HG02571 (cell line): ENCODE measurements around the gene LPO.
A peak's percentile ranks its signal among the peaks of the same experiment; 100 is the strongest.

Source experiments
- ATAC-seq: cut with Tn5 transposase; IDR thresholded peaks from one replicate; pipeline ENCODE4 v1.9.1; 2021; ENCODE audit warnings: mild to moderate bottlenecking, moderate library complexity; ENCODE audit not compliant: unreplicated experiment

Gene LPO

DNA sequence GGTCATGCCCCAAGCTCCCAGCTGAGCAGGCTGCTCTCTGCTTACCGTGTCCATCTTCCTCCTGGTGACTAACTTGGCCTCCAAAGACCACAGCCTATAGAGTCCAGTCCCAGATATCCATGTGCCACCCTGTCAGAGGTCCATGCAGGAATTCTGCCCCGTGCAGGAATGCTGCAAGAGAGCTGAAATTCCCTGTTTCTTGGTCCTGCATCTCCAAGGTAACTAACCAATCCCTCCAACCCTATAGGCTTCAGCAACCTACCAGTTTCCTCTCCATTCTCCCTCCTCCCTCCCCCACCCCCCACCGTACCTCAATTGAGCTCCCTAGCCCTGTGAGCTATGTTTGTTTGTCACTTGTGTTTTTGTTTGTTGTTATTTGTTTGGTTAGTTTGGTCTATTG is 9.7 kb upstream of the LPO start:
- no peak for ATAC-seq

DNA sequence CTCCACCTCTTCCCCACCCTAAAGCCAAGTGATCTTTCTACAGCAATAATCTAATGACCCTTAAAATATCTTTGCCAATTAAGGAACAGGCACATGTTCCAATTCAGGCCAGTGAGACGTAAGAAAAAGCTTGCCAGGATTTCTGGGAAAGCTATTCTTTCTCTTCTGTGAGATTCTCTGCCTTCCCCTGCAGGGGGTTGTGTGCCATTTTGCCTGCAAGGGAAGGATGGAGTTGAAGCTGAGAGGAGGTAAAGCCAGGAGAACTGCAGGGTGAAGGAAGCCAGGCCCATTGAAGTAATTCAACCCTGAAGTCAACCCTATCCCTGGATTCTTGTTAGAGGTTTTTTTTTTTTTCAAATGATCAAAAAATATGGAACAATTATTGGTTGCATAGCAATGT is 9.0 kb upstream of the LPO start:
- ATAC-seq = no peak

DNA sequence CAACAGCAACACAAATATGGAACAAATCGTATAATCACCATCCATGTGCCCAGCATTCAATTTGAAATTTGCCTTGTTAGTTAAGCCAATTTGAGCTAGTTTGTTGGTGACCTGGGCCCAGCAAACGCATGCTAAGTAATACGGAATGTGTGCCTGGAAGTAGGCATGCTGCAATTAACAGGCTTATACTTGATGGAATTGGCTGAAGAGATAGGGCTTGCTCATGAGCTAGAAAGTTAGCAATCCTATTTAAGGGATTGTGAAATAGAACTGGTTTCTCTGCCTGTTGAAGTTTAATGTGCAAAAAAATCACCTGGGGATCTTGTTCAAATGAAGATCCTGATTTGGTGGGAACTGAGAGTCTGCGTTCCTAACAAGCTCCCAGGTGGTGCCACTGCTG is 8.5 kb upstream of the LPO start:
- no peak for ATAC-seq

DNA sequence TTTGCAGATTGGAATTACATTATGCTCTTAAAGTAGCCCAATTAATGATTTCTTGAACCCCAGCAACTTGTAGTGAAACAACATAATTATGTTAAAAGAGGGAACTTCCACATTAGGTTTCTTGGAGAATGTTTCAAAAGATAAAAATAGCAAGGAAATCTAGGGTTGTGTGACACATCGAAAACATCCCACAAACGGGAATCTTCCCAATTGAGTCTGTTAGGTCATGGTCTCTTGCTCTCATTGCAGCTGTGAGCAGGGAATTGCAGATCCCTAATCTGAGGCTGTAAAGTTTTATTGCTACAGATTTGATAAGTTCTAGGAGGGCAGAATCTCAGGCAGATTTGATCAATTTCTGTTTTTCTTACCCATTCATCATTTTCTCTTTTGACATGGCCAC is 6.7 kb upstream of the LPO start:
- ATAC-seq = no peak

DNA sequence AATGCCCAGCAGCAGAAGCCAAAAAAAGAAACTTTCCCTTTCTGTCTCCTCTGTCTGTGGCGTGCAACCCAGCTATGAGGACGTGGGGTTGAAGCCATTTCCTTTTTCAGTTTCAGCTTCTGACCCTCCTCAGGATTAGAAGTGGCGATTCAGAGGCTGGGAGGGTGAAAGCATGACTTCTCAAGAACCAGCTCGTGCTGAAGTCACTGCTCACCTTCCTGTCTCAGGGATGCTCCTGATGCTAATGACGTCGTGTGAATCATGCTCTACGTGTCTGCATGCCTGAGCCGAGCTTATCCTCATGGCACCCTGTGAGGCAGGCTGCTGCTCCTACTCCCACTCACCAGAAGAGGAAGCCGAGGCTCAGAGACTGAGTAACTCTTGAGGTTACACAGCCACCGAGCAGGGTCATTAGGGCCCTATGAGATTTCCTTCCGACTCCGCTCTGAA is 5.7 kb upstream of the LPO start:
- ATAC-seq = peak; percentile 57

DNA sequence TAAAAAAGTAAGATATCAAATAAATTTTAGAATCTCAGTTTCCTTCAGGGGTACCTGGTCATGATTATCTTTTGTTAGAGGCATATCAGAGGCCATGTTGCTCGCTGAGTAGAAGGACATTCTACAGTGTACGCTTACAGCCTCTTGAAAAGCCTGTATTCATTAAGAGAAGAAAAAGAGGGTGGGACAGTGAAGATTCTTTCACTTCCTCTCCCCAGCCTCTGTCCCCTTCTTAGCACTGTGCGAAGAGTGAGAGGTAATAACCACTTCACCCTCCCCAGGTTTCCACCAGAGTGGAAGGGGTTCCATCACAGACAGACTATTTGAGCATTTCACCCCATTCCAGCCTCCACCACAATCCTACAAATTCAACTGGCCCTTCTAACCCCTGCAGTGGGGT is 4.8 kb upstream of the LPO start:
- ATAC-seq = no peak

DNA sequence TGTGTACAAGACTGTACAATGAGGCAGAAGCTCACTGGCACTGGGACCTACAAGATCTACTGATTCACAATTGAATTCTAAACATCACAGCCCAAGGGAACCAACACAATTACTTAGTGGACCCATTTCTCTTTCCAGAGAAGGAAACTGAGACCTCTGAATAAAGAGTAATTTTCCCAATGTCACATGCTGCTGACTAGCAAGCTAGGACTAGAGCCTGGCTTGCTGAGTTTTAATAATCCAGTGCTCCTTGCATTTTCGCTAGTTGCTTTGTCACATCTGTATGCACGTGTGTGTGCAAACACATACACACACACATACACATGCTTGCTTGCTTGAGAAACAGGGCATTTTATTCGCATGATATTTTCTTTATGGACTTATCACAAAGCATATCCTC is 3.9 kb upstream of the LPO start:
- ATAC-seq = no peak

DNA sequence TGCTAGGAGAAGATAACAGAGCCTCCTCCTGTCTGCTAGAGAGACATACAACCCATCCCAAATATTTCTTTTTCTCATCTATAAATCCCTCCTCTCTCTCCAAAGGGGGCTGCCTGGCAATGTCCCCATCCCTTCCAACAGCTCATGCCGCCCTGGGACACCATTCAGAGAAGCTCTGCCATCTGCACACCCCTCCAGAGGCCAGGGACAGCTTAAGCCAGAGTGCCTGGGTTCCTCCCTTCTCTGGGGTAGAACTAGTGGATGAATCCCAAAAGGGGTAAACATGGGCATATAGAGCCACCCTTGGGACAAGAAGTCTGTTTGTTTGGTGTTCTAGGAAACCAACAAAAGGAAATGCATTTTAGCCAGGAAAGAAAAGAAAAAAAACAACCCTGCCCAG is 2.6 kb upstream of the LPO start:
- ATAC-seq = no peak

DNA sequence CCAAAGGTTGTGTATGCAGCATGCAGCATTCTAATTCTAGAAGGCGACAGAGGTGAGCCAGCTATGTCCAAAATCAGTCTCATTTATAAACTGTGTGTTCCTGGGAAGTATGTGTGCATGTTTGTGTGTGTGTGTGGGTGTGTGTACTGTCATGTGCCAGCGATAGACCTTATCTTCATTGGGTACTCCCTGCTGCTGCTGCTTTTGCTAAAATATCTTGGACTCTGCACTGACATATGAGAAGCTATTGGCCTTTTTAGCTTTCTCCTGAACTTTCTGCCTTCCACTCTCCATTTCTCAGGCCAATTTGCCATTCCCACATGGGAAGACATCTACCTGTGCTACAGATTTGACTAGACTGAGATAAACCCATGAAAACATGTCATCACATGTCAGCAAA is 2.0 kb upstream of the LPO start:
- ATAC-seq = no peak

DNA sequence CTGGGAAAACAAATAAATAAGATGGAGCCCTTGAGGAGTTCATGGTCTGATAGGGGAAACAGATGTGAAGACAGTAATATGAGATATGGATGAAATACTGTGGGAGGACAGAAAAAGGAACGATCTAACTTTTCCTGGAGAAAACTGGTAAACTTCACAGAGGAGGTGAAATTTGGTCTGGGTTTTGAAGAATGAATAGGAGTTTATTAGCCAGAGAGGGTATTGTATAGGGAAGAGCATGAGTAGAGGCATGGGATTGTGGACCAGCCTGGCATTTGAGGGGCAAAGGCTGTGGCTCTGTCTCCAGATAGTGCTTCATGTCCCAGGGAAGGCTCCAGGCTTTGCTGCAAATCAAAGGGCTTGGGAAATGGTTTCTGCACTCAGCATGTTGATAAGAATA is 1.6 kb downstream of the LPO start:
- no peak for ATAC-seq

DNA sequence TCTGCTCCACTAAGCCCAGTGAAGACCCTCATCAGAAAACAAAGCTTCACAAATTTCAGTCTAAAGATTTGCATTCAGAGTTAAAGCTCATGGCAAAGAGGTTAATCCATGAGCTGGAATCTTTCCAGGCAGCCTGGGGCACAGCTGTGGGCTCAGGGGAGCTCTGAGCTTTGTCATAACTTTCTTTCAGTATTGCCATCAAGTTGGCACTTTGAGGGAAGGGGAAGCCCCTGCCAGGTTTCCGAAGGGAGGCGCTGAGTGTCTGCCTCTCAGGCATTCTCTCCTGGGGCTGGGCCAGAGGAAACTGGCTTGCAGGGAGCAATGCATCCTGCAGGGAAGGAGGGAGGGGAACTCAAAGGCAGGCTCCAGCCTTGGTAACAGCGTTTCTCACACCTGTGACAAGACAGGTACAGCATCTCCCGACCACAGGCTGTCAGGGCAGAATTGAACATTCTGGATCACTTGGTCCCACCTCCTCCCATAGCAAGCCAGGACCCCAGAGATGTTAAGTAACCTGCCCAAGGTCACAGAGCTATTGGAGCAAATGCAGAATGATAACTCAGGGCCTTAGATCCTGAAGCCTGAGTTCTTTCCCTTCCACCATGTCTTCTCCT is 3.9 kb downstream of the LPO start:
- no peak for ATAC-seq

DNA sequence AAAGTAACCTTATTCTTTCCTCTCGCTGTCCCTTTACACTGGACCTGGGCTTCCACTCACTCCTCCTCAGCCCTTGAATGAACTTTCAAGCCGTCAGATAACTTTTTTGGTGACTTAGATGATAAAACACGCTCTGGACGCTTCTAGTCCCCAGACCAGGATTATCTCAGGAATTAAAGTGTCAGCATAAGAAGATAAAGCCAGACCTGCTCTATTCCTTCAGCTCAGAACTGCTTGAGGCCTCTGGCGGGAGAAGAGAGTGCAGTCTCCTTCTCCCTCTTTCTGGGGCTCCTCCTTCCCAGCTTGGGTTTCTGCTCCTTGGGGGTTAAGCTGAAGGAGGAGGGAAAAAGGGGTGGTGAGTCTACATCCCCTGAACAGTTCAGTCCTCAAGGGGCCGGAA is 6.6 kb downstream of the LPO start:
- no peak for ATAC-seq

DNA sequence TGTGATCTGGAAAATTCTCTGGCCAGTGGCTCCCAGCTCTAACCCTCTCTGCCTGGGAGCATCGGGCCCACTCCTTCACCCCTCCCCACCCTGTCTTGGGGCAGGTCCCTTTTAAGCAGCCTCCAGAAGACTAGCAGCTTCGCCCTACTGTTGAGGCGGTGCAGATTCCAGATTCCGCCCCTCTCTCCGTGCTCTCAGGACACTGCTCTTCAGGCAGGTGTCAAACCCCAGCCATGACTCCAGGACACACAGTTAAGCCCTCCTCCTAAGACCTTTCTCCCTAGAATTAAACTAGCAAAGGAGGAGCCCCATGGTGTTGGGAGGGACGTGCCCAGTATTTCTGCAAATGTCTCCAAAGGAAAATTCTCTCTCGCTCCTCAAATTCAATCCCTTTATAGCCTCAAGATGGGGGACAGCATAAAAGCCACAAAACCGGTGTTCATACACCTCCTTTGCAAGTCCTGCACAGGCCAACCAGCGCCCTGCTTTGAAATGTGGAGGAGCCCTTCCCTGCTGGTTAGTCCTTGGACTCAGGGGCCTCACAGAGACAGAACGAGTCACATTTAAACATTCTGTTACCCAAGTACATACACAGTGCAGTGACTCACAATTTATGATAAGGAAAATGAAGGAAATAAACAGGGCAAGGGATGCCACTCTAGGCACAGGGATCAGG is 7.2 kb downstream of the LPO start:
- ATAC-seq = no peak

DNA sequence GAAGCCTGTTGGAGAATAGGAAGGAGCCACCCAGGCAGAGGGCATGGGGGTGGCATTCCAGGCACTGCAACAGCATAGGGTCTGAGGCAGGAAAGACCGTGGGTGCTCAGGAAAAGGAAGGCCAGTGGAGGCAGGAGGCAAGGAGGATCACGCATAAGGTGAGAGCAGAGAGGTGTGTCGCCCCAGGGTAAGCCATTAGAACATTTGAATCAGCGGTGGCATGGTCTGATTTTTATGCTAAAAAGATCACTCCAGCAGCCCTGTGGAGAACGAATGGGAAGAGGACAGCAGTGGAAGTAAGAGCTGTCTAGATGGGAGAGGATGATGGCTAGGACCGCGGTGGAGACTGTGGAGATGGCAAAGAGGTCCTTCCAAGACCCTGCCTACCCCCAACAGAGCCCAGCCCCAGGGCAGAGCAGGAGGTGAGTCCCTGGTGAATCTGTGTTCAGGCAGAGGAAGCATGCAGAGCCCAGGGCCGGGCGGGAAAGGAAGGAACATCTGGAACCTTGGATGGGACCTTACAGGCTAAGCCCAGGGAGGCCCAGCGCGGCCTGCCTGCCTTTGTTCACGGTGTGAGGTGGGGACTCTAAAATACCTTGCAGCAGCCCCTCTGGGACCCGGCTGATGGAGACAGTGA is 7.8 kb downstream of the LPO start:
- no peak for ATAC-seq

DNA sequence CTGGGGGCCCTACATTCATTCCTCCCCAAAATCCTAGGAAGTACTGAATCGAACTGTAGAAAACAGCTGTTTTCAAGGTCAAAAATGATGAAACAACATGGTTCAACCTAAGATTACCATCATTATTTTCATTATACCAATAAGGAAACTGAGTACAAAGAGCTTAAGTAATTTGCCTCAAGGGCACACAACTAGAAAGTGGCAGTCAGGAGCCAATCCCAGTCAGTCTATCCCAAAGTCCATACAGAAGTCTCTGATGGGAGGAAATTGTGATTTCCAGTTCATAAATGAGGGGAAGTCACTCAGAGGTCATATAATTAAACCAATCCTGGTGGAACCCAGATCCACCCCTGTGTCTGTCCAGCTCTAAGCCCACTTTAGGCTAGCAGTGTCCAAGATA is 8.4 kb downstream of the LPO start:
- ATAC-seq = no peak

DNA sequence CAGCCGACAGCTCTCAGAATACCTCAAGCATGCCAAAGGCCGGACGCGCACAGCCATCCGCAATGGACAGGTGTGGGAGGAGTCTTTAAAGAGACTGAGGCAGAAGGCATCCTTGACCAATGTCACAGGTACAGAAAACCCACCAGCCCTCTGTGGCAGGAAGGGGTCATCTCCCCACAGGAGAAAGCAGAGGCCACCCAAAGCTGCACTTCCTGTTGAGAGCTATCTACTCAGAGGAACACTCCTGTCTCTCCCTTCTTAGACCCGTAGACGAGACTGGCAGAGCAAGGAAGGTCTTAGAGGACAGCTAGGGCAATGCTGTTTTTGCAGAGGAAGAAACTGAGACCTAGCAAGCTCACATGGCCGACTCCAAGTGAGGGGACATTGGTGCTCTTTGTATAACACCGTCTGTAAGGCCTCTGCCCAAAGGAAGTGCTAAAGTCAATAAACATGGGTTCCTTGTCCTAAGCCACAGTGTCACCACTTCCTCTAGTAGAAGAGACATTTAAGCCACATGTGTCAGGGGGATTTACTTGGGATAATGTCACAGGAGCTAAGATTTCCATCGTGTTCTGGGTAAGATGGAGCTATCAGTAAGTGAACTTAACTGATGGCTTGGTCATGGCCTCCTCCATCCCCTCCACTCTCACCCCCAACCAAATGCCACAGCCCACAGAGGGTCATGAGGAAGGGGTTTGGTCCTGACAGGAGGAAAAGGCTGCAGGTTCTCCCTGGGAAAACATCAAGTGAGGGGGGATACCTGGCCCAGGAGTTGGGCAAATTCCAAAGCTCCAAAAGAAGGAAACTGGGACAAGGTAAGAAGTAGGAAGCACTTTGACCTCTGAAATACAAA is 9.4 kb downstream of the LPO start:
- ATAC-seq = no peak

DNA sequence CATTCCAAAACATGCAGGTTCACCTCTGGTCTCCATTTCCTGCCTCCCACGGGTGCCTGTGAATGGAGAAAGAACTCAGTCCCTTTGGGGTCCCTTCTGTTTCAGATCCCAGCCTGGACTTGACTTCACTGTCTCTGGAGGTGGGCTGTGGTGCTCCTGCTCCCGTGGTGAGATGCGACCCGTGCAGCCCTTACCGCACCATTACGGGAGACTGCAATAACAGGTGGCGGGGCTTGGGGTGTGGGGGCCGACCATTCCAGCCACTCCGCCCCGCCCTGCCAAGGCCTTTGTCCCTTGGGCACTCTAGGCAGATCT is 10.5 kb downstream of the LPO start:
- ATAC-seq = no peak

DNA sequence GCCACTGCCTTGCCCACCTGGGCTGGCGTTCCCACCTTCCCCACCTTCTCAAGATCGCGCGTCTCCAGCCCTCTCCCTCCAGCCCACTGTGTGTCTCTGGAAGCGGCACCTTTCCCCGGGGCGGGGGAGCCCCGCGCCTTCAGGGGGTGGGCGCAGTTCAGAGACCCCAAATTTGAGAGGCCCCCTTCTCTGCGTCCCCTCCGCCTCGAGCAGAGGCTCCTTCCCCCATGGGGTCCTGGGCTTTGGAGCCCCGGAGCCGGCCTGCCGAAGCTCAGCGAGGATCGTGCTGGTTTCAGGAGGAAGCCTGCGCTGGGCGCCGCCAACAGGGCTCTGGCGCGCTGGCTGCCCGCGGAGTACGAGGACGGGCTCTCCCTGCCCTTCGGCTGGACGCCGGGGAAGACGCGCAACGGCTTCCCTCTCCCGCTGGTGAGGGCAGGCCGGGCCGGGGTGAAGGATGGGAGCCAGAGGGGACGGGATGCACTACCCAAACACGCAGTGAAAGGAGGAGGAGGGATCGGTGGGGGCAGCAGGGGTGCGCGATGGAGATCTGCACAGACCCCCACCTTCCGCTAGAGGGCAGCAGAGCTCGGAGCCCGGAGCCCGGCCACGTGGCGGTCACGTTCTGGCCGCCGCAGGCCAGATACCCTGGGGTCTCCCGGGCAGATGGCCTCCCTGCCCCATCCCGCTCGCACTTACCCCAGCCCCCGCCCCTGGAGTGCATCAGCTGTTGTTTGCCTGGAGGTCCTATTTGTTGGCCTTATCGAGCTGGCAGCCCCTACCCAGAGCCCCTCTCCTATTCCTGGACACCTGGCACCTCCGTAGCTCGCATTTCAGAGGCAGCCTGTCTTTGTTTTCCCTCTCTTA is 11.1 kb downstream of the LPO start:
- ATAC-seq = no peak

DNA sequence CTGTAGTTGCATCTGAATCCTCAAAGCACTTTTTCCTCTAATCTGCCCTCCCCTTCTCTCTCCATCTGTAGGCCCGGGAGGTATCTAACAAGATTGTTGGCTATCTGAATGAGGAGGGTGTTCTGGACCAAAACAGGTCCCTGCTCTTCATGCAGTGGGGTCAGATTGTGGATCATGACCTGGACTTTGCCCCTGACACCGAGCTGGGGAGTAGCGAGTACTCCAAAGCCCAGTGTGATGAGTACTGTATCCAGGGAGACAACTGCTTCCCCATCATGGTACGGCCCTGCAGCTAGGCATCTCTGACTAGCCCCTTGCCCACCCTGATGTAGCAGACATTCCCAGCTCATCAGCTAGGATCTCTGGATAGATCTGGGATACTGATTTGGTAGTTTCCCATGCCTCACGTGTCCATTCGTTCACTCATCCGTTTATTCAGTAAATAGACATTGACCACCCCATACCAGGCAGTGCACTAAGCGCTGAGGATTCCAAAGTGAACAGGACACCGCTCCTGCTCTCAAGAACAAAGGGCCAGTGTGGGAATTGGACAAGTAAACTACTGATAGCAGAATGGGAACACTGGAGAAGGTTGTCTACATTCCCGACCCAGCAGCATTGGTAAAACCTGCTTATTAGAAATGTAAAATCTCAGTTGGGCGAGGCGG is 12.1 kb downstream of the LPO start:
- no peak for ATAC-seq

DNA sequence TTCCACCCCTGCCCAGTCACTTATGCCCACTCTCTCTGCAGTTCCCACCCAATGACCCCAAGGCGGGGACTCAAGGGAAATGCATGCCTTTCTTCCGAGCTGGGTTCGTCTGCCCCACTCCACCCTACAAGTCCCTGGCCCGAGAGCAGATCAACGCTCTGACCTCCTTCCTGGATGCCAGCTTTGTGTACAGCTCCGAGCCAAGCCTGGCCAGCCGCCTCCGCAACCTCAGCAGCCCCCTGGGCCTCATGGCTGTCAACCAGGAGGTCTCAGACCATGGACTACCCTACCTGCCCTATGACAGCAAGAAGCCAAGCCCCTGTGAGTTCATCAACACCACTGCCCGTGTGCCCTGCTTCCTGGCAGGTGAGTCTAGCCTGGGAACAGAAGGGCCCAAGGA is 13.8 kb downstream of the LPO start:
- ATAC-seq = no peak
